A673 (cell line): Measurements from ENCODE around the gene JSRP1. TPM values are rescaled to one million over a fixed set of nuclear protein-coding genes. Genes with fewer than 3 reads are reported as not detected.

Source experiments
- BruUV-seq: library from RNA; stranded (reverse); fragments of 400-500 nt; replicated peaks from 2 replicates; lab custom pipeline; 2021; lab: Mats Ljungman, UMichigan
- CTCF ChIA-PET: fragments of 300-600 bp; sonication (Branson Sonifier 250); formaldehyde crosslinking; loops from one replicate; lab custom pipeline; 2022; ENCODE audit warnings: antibody characterized with exemption; lab: Charles Lee
- POLR2A ChIA-PET: fragments of 300-600 bp; sonication (Branson Sonifier 250); formaldehyde crosslinking; loops from one replicate; lab custom pipeline; 2022; ENCODE audit warnings: antibody characterized with exemption; ENCODE audit not compliant: low non-redundant PET; lab: Charles Lee
- DNase-seq: peaks from one replicate; pipeline ENCODE4 v3.0.0-alpha.2; 2015; ENCODE audit warnings: low spot score
- H3K27ac ChIP-seq: fragments of 200-600 bp; sonication (generic); 2 replicates; pipeline ENCODE4 v1.5.1; 2016; ENCODE audit warnings: mixed run types, low read depth, mild to moderate bottlenecking, mixed read lengths, antibody characterized with exemption, low read length; ENCODE audit not compliant: poor library complexity, severe bottlenecking
- H3K27me3 ChIP-seq: fragments of 200-600 bp; sonication (generic); replicated peaks from 2 replicates; pipeline ENCODE4 v1.6.1; 2017; ENCODE audit warnings: mixed run types, low read depth, mild to moderate bottlenecking, mixed read lengths, antibody characterized with exemption, low read length; ENCODE audit not compliant: insufficient read depth, poor library complexity
- H3K36me3 ChIP-seq: fragments of 200-600 bp; sonication (generic); 2 replicates; pipeline ENCODE4 v1.6.1; 2016; ENCODE audit warnings: mixed run types, mild to moderate bottlenecking, mixed read lengths, antibody characterized with exemption, low read length; ENCODE audit not compliant: insufficient read depth, poor library complexity, severe bottlenecking
- H3K4me1 ChIP-seq: fragments of 200-600 bp; sonication (generic); 2 replicates; pipeline ENCODE4 v1.6.1; 2017; ENCODE audit warnings: mixed run types, mild to moderate bottlenecking, mixed read lengths, antibody characterized with exemption, low read length; ENCODE audit not compliant: insufficient read depth, poor library complexity, severe bottlenecking
- H3K4me3 ChIP-seq: fragments of 200-600 bp; sonication (generic); 2 replicates; pipeline ENCODE4 v1.5.1; 2016; ENCODE audit warnings: low read depth, mixed run types, mild to moderate bottlenecking, mixed read lengths, low read length; ENCODE audit not compliant: poor library complexity, severe bottlenecking
- H3K9me3 ChIP-seq: fragments of 200-600 bp; sonication (generic); 2 replicates; pipeline ENCODE4 v1.6.1; 2016; ENCODE audit warnings: mixed run types, low read depth, mild to moderate bottlenecking, mixed read lengths, antibody characterized with exemption, low read length; ENCODE audit not compliant: poor library complexity, severe bottlenecking
- CTCF ChIP-seq: fragments of 300-800, 200-600 bp; sonication (generic); conservative IDR thresholded peaks from 2 replicates; pipeline ENCODE4 v1.5.1; 2017; ENCODE audit warnings: low read depth, mild to moderate bottlenecking, antibody characterized with exemption, low read length, moderate library complexity, mixed read lengths
- EZH2 ChIP-seq: fragments of 200-600 bp; sonication (generic); IDR thresholded peaks from 2 replicates; pipeline ENCODE4 v1.6.1; 2017; ENCODE audit warnings: borderline replicate concordance, low read depth, mild to moderate bottlenecking, mixed read lengths, antibody characterized with exemption, low read length; ENCODE audit not compliant: poor library complexity, severe bottlenecking
- intact Hi-C: fragments of 100-400 bp; cut with micrococcal nuclease; formaldehyde crosslinking; loops from one replicate; pipeline ENCODE4 v1.10.0; 2022; ENCODE audit not compliant: unreplicated experiment
- total RNA-seq: library from RNA; stranded (reverse); gene quantifications from 2 replicates; pipeline ENCODE4 v1.2.3, GENCODE V29; 2021

Gene JSRP1
- total RNA-seq, 1 experiment from 2014 or later = 0.73 TPM

- peaks cover 19% of the 10 kb centered on the region for H3K4me1 ChIP-seq
- POLR2A ChIA-PET = no interaction called here
- H3K27me3 ChIP-seq = no peaks in the 10 kb centered on the region
- H3K9me3 ChIP-seq = no peaks in the 10 kb centered on the region
- no peak for TF ChIP-seq CTCF
- TF ChIP-seq EZH2 = no peak
- no peak overlapping the region for H3K4me3 ChIP-seq
- intact Hi-C loops = no loop called here
- no TSS peak for BruUV-seq
- H3K36me3 ChIP-seq = peaks cover 57% of the 10 kb centered on the region
- CTCF ChIA-PET = no interaction called here
- H3K27ac ChIP-seq = no peak overlapping the region
- DNase-seq = no peak
These were observed 12.1 kb downstream of the JSRP1 start for GRCh38 chr19:2244125-2244411.

DNA sequence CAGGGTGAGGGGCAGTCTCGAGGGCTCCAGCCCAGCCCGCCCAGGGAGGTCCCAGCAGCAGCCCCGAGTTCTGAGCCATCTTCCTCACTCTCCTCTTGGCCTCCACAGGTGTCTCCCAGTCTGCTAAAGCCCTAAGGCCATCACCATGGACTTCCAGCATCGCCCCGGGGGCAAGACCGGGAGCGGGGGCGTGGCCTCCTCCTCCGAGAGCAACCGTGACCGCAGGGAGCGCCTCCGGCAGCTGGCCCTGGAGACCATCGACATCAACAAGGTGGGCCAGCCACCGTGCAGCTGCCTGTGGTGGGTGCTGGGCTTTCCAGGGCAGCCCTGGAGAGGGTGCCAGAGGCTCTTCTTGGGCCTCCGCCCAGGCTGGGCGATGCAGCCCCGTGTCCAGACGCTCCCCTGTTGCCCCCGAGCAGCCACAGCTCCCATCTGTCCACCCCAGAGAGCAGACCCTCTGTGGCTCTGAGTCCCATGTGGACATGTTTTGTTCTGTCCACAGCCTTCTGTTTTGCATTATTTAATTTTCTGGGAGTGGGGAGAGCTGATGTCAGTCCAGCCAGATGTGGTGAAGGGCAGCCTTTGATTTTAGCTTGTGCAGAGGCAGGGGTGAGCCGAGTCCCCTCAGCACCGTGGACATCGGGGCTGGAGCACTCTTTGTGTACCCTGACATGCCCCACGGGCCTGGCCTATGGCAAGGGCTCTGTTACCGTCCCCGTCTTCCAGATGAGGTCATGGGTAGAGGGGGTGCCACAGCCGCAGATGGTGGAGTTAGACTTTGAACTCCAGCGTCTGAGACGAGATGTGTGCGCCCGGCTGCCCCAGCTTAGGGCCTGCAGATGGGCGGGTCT lies 12.7 kb downstream of the JSRP1 start:
- ChIA-PET CTCF (no interaction called here), POLR2A (no interaction called here)
- BruUV-seq = no TSS peak
- intact Hi-C loops = no loop called here
- H3K4me1 ChIP-seq = peaks cover 25% of the 10 kb centered on the region
- no peak for DNase-seq
- peaks cover 60% of the 10 kb centered on the region for H3K36me3 ChIP-seq
- no peak overlapping the region for H3K4me3 ChIP-seq
- no peaks in the 10 kb centered on the region for H3K27me3 ChIP-seq
- TF ChIP-seq CTCF = no peak
- no peak for TF ChIP-seq EZH2
- no peak overlapping the region for H3K27ac ChIP-seq
- no peaks in the 10 kb centered on the region for H3K9me3 ChIP-seq

- Histone ChIP-seq H3K9me3 (no peaks in the 10 kb centered on the region), H3K4me1 (peaks cover 30% of the 10 kb centered on the region), H3K4me3 (no peak overlapping the region), H3K27ac (no peak overlapping the region), H3K27me3 (no peaks in the 10 kb centered on the region), H3K36me3 (peaks cover 66% of the 10 kb centered on the region)
- BruUV-seq = no TSS peak
- intact Hi-C loops = no loop called here
- POLR2A ChIA-PET = no interaction called here
- CTCF ChIA-PET = no interaction called here
- no peak for DNase-seq
- TF ChIP-seq EZH2 = no peak
- TF ChIP-seq CTCF = no peak
These were observed 13.4 kb downstream of the JSRP1 start for GRCh38 chr19:2242816-2243215.
